Neural progenitor cell (in vitro differentiated cells): ENCODE measurements around the gene VAPA. TPM values are rescaled to one million over a fixed set of nuclear protein-coding genes. Genes with fewer than 3 reads are reported as not detected.

ENCODE experiments used
- DNase-seq: peaks from one replicate; pipeline ENCODE4 v3.0.0-alpha.2; 2016; ENCODE audit warnings: low spot score
- H2AFZ ChIP-seq: fragments of 200-600 bp; sonication (generic); replicated peaks from 2 replicates; pipeline ENCODE4 v1.6.1; 2016; ENCODE audit warnings: antibody characterized with exemption
- H3F3A ChIP-seq: fragments of 200-600 bp; sonication (generic); 2 replicates; pipeline ENCODE4 v1.6.1; 2016; ENCODE audit warnings: antibody characterized with exemption, low read depth
- H3K27ac ChIP-seq: fragments of 200-600 bp; sonication (generic); 2 replicates; pipeline ENCODE4 v1.5.1; 2016; ENCODE audit warnings: mild to moderate bottlenecking
- H3K27me3 ChIP-seq: fragments of 200-600 bp; sonication (generic); 2 replicates; pipeline ENCODE4 v1.6.1; 2016; ENCODE audit warnings: mild to moderate bottlenecking, moderate library complexity
- H3K36me3 ChIP-seq: fragments of 200-600 bp; sonication (generic); 2 replicates; pipeline ENCODE4 v1.5.1; 2016
- H3K4me1 ChIP-seq: fragments of 200-600 bp; sonication (generic); 2 replicates; pipeline ENCODE4 v1.6.1; 2016; ENCODE audit warnings: mixed run types
- H3K4me2 ChIP-seq: fragments of 200-600 bp; sonication (generic); 2 replicates; pipeline ENCODE4 v1.6.1; 2016
- H3K4me3 ChIP-seq: fragments of 200-600 bp; sonication (generic); 2 replicates; pipeline ENCODE4 v1.5.1; 2016
- H3K79me2 ChIP-seq: fragments of 200-600 bp; sonication (generic); 2 replicates; pipeline ENCODE4 v1.6.1; 2016; ENCODE audit warnings: low read depth
- H3K9ac ChIP-seq: fragments of 200-600 bp; sonication (generic); 2 replicates; pipeline ENCODE4 v1.6.1; 2016
- H3K9me3 ChIP-seq: fragments of 200-600 bp; sonication (generic); 2 replicates; pipeline ENCODE4 v1.5.1; 2016; ENCODE audit warnings: low read depth
- H4K20me1 ChIP-seq: fragments of 200-600 bp; sonication (generic); 2 replicates; pipeline ENCODE4 v1.6.1; 2016; ENCODE audit warnings: low read depth
- H3K27ac Mint-ChIP-seq: 3 replicates; pipeline ENCODE4 v1.8.0; 2021; ENCODE audit warnings: mixed read lengths
- H3K27me3 Mint-ChIP-seq: 2 replicates; pipeline ENCODE4 v1.8.0; 2022; ENCODE audit warnings: low read depth, mild to moderate bottlenecking, inconsistent platforms, moderate library complexity, mixed read lengths; ENCODE audit not compliant: insufficient read depth
- H3K36me3 Mint-ChIP-seq: 3 replicates; pipeline ENCODE4 v1.8.0; 2021; ENCODE audit warnings: mixed read lengths
- H3K4me1 Mint-ChIP-seq: 3 replicates; pipeline ENCODE4 v1.8.0; 2021; ENCODE audit warnings: mixed read lengths
- H3K4me3 Mint-ChIP-seq: 3 replicates; pipeline ENCODE4 v1.8.0; 2021; ENCODE audit warnings: mild to moderate bottlenecking, moderate library complexity, mixed read lengths
- H3K9me3 Mint-ChIP-seq: 3 replicates; pipeline ENCODE4 v1.8.0; 2020; ENCODE audit warnings: mixed read lengths
- EZH2 ChIP-seq: fragments of 200-600 bp; sonication (generic); IDR thresholded peaks from 2 replicates; pipeline ENCODE4 v1.6.1; 2017; ENCODE audit warnings: antibody characterized with exemption, mild to moderate bottlenecking, moderate library complexity
- EZH2phosphoT487 ChIP-seq: fragments of 200-600 bp; sonication (generic); IDR thresholded peaks from 2 replicates; pipeline ENCODE4 v1.6.1; 2017; ENCODE audit warnings: antibody characterized with exemption
- total RNA-seq: library from RNA; depleted of rRNA; stranded (reverse); fragments of >200 nt; gene quantifications from 2 replicates; pipeline ENCODE4 v1.2.3, GENCODE V29; 2015; ENCODE audit warnings: low replicate concordance
- TF ChIP-seq, protein P1 (sequence below): fragments of 200-600 bp; sonication (generic); IDR thresholded peaks from 2 replicates; pipeline ENCODE4 v1.5.1; 2017; ENCODE audit warnings: antibody characterized with exemption, mild to moderate bottlenecking

The VAPA gene
- total RNA-seq, 1 donor from 2014 or later: 285 TPM

DNA sequence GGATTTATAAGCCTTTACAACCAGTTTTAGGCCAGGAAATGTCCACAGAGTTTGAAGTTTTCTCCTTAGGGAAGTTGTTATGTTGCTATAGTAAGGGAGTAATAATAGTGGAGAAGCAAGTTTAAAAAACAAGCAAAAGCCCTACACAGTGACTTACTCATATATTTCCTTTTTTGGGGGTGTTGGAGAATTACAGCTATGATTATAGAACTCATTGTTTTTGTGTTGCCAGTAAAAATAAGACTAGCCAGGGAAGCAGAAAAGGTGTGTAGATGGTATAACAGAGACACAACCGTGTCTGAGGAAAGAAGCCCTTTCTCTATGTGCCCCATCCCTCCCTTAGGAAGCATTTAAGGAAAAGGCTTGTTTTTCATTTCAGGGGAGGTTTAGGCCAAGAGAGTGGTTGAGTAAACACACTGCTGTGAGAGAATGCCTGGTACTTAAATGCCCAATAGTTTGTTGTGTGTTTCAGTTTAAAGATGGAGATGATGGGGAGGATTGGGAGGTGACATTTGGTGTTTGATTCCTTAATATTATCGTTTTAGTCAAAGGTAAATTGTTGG is 2.3 kb downstream of the VAPA start:
- peak; percentile 23 for DNase-seq
- Histone ChIP-seq H3K27ac (no peak overlapping the region), H3K36me3 (no peaks in the 10 kb centered on the region), H4K20me1 (peaks cover 66% of the 10 kb centered on the region), H3K4me3 (peak overlapping the region; percentile 73), H3K79me2 (peaks cover 70% of the 10 kb centered on the region), H3K4me2 (peak overlapping the region; percentile 83), H2AFZ (no peak overlapping the region), H3K4me1 (peaks cover 21% of the 10 kb centered on the region), H3K9ac (no peak overlapping the region), H3K27me3 (no peaks in the 10 kb centered on the region), H3K9me3 (no peaks in the 10 kb centered on the region), H3F3A (no peaks in the 10 kb centered on the region)
- Mint-ChIP-seq H3K27me3 (no peaks in the 10 kb centered on the region), H3K36me3 (peaks cover 2% of the 10 kb centered on the region), H3K9me3 (no peaks in the 10 kb centered on the region), H3K27ac (no peak overlapping the region), H3K4me1 (peaks cover 21% of the 10 kb centered on the region), H3K4me3 (peak overlapping the region; percentile 94)
- TF ChIP-seq EZH2phosphoT487 (no peak), EZH2 (no peak)
- TF ChIP-seq, protein P1, sequence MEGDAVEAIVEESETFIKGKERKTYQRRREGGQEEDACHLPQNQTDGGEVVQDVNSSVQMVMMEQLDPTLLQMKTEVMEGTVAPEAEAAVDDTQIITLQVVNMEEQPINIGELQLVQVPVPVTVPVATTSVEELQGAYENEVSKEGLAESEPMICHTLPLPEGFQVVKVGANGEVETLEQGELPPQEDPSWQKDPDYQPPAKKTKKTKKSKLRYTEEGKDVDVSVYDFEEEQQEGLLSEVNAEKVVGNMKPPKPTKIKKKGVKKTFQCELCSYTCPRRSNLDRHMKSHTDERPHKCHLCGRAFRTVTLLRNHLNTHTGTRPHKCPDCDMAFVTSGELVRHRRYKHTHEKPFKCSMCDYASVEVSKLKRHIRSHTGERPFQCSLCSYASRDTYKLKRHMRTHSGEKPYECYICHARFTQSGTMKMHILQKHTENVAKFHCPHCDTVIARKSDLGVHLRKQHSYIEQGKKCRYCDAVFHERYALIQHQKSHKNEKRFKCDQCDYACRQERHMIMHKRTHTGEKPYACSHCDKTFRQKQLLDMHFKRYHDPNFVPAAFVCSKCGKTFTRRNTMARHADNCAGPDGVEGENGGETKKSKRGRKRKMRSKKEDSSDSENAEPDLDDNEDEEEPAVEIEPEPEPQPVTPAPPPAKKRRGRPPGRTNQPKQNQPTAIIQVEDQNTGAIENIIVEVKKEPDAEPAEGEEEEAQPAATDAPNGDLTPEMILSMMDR: no peak

DNA sequence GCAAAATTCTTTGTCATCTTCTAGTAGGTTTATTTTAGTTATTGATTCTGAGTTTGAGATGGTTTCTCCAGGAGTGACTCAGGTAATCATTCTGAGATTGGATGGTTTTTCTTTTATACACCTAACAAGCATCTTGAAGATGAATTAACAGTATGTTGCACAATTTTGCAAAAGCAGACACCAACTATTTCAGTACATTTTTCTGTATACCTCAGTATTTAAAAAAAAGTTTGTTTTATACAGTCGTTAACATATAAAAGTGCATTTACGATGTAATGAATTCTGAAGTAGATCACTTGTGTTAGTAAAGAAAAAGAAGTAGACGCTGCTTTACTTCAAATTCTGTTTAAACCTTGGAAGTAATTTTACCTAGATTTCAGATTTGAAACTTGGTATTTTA is 3.0 kb downstream of the VAPA start:
- H3K36me3 ChIP-seq: no peaks in the 10 kb centered on the region
- H3K27ac ChIP-seq: no peak overlapping the region
- Mint-ChIP-seq H3K4me3 (peak overlapping the region; percentile 94), H3K4me1 (peaks cover 21% of the 10 kb centered on the region), H3K27me3 (no peaks in the 10 kb centered on the region), H3K36me3 (peaks cover 2% of the 10 kb centered on the region), H3K9me3 (no peaks in the 10 kb centered on the region), H3K27ac (no peak overlapping the region)
- no peaks in the 10 kb centered on the region for H3K27me3 ChIP-seq
- peak overlapping the region; percentile 83 for H3K4me2 ChIP-seq
- DNase-seq: no peak
- H3K9ac ChIP-seq: no peak overlapping the region
- no peak overlapping the region for H3K4me3 ChIP-seq
- no peak overlapping the region for H2AFZ ChIP-seq
- no peaks in the 10 kb centered on the region for H3F3A ChIP-seq
- H3K9me3 ChIP-seq: no peaks in the 10 kb centered on the region
- TF ChIP-seq, protein P1: no peak
- TF ChIP-seq EZH2 (no peak), EZH2phosphoT487 (no peak)
- H4K20me1 ChIP-seq: peaks cover 72% of the 10 kb centered on the region
- H3K4me1 ChIP-seq: peaks cover 21% of the 10 kb centered on the region
- peaks cover 76% of the 10 kb centered on the region for H3K79me2 ChIP-seq

DNA sequence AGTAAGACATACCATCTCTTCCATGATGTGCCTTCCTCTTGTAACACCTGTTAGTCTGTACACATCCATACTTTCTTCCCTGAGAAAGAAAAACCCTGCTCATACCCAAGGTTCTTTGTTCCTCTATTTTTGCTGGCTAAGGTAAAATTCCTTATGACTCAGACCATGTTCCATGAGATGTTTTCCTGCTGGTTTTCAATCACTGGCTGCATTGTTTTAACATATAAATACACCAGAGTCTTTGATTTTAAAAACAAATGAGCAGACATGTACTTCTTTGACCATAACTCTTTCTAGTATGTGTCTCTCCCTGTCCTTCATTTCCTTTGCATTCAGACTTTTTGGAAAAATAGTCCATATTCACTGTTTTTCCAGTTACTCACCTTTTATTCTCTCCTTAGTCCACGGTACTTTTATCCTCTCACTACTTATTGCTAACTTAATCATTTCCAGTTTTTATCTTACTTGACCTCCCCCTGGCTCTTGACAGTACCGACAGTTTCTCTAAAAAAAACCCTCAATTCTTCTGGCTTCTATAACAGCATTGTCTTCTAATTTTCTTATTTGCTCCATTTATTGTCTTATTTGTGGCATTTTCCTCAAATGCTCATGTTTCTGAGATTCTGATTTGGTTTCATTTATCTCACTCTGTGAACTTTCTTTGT is 4.3 kb downstream of the VAPA start:
- no peaks in the 10 kb centered on the region for H3K9me3 ChIP-seq
- no peaks in the 10 kb centered on the region for H3K36me3 ChIP-seq
- no peak for TF ChIP-seq EZH2
- TF ChIP-seq, protein P1: no peak
- H3K4me3 Mint-ChIP-seq: no peak overlapping the region
- H4K20me1 ChIP-seq: peaks cover 86% of the 10 kb centered on the region
- no peaks in the 10 kb centered on the region for H3K27me3 ChIP-seq
- no peak overlapping the region for H3K27ac ChIP-seq
- no peak overlapping the region for H2AFZ ChIP-seq
- peaks cover 21% of the 10 kb centered on the region for H3K4me1 ChIP-seq
- H3K9ac ChIP-seq: no peak overlapping the region
- H3K36me3 Mint-ChIP-seq: peaks cover 2% of the 10 kb centered on the region
- H3K4me1 Mint-ChIP-seq: peaks cover 18% of the 10 kb centered on the region
- H3K4me3 ChIP-seq: no peak overlapping the region
- no peak overlapping the region for H3K27ac Mint-ChIP-seq
- peaks cover 89% of the 10 kb centered on the region for H3K79me2 ChIP-seq
- no peaks in the 10 kb centered on the region for H3F3A ChIP-seq
- DNase-seq: no peak
- H3K9me3 Mint-ChIP-seq: no peaks in the 10 kb centered on the region
- H3K27me3 Mint-ChIP-seq: no peaks in the 10 kb centered on the region
- H3K4me2 ChIP-seq: no peak overlapping the region
